GM12874 (cell line): ENCODE results near the gene CPNE9.

ENCODE experiments used
- CTCF ChIP-seq: IDR thresholded peaks from 2 replicates; pipeline ENCODE4 v1.5.1; 2011; ENCODE audit warnings: low read depth, mild to moderate bottlenecking, control low read depth, low read length, moderate library complexity; ENCODE audit not compliant: insufficient read depth

Gene CPNE9

GRCh38 chr3:9776896-9777693 is 73.5 kb downstream of the CPNE9 start:
- TF ChIP-seq CTCF: no peak

GRCh38 chr3:9777694-9778021 is 74.0 kb downstream of the CPNE9 start:
- no peak for TF ChIP-seq CTCF

DNA sequence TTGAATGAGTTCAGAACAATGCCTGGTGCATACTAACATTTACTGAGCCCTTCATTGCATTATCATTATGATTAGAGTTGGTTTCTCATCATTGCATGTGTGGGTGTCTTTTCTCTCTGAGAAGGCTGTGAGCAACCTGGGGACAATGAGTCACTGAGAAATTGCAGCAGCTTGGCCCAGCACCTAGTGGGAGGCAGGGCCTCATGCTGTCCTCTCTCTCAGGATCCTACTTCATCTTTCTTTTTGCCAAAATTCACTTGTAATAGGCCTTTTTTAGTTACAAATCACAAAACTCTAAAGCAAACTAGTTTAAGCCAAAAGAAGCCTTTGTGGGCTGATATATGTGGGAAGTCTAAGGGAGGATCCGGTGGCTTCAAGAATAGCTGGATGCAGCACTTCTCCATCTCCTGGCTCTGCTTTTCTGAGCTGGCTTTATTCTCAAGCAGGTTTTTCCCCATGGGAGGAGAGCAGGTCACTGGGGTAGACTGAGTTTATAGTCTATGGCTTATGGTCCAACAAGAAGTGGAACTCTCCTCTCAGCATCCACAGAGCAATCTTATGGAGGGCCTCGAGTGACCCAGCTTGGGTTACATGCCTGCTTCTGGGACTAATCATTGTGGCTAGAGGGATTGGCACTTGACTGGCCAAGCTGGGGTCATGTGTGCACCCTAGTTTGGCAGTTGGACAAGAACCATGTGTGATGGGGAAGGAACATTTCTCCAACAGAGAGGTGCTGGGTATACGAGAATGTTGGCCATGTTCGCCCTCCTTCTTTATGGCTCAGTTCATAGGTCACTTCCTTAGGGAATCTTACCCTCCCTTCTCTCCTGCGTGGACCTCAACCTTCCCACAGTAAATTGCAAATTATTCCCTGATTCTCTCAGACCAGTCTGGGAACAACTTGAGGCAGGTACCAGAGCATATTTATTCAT is 74.8 kb downstream of the CPNE9 start:
- TF ChIP-seq CTCF: no peak

- no peak for TF ChIP-seq CTCF
These were observed 75.5 kb downstream of the CPNE9 start for GRCh38 chr3:9779075-9779593.
